GM12878 (cell line): ENCODE measurements around the gene PDZK1IP1. TPM values are rescaled to one million over a fixed set of nuclear protein-coding genes. Genes with fewer than 3 reads are reported as not detected.

Experiments
- ASH2L ChIP-seq: fragments of 300-600, 200-600 bp; sonication (generic); IDR thresholded peaks from 2 replicates; pipeline ENCODE4 v1.6.1; 2017; ENCODE audit warnings: low read depth, mild to moderate bottlenecking, borderline replicate concordance
- BMI1 ChIP-seq: fragments of 450-650 bp; IDR thresholded peaks from 2 replicates; pipeline ENCODE4 v1.6.1; 2016; ENCODE audit warnings: mild to moderate bottlenecking, moderate library complexity, borderline replicate concordance
- CBX5 ChIP-seq: sonication (generic); IDR thresholded peaks from 2 replicates; pipeline ENCODE4 v1.6.1; 2016; ENCODE audit warnings: low read depth, moderate library complexity, mild to moderate bottlenecking, inconsistent platforms
- CREM ChIP-seq: IDR thresholded peaks from 2 replicates; pipeline ENCODE4 v1.6.1; 2014; ENCODE audit warnings: antibody characterized with exemption, low read depth
- ELK1 ChIP-seq: IDR thresholded peaks from 2 replicates; pipeline ENCODE4 v1.6.1; 2012; ENCODE audit warnings: low read depth, low read length, improper control_type of control experiment
- EP300 ChIP-seq, 2 experiments: fragments of 150-350 bp in 1 of 2; IDR thresholded peaks; 2 replicates each; pipeline ENCODE4 v1.6.1; 2011 to 2012; ENCODE audit warnings: low read depth in 2 of 2, low read length in 2 of 2, borderline replicate concordance in 1 of 2, improper control_type of control experiment in 1 of 2, inconsistent platforms in 1 of 2; ENCODE audit not compliant: control insufficient read depth in 1 of 2
- GABPA ChIP-seq: IDR thresholded peaks from 2 replicates; pipeline ENCODE4 v1.6.1; 2014; ENCODE audit warnings: antibody characterized with exemption, low read depth, mild to moderate bottlenecking, inconsistent platforms
- HCFC1 ChIP-seq: fragments of 150-350 bp; IDR thresholded peaks from 2 replicates; pipeline ENCODE4 v1.6.1; 2014; ENCODE audit warnings: low read length
- JUND ChIP-seq: IDR thresholded peaks from 2 replicates; pipeline ENCODE4 v1.6.1; 2012; ENCODE audit warnings: low read depth, mild to moderate bottlenecking, low read length, improper control_type of control experiment, moderate library complexity
- NFIC ChIP-seq: IDR thresholded peaks from 2 replicates; pipeline ENCODE4 v1.6.1; 2012; ENCODE audit warnings: low read depth, mild to moderate bottlenecking, inconsistent platforms, low read length, moderate library complexity
- PAX5 ChIP-seq: IDR thresholded peaks from 2 replicates; pipeline ENCODE4 v1.6.1; 2011; ENCODE audit warnings: low read depth, low read length, borderline replicate concordance
- PAX8 ChIP-seq: fragments of 450-650 bp; IDR thresholded peaks from 2 replicates; pipeline ENCODE4 v1.6.1; 2017; ENCODE audit warnings: mild to moderate bottlenecking, moderate library complexity
- POU2F2 ChIP-seq: IDR thresholded peaks from 3 replicates; pipeline ENCODE4 v1.6.1; 2011; ENCODE audit warnings: low read depth, mild to moderate bottlenecking, low read length, borderline replicate concordance
- RAD21 ChIP-seq: IDR thresholded peaks from 2 replicates; pipeline ENCODE4 v1.6.1; 2011; ENCODE audit warnings: mild to moderate bottlenecking, low read depth, low read length, moderate library complexity; ENCODE audit not compliant: insufficient read depth
- RB1 ChIP-seq: fragments of 450-650 bp; formaldehyde crosslinking; IDR thresholded peaks from 2 replicates; pipeline ENCODE4 v1.6.1; 2017; ENCODE audit warnings: mild to moderate bottlenecking, borderline replicate concordance
- RELB ChIP-seq: fragments of 450-650 bp; IDR thresholded peaks from 2 replicates; pipeline ENCODE4 v1.6.1; 2017; ENCODE audit warnings: low read depth, mild to moderate bottlenecking, moderate library complexity
- SIX5 ChIP-seq: IDR thresholded peaks from 2 replicates; pipeline ENCODE4 v1.6.1; 2011; ENCODE audit warnings: mild to moderate bottlenecking, low read depth, low read length, moderate library complexity; ENCODE audit not compliant: severe bottlenecking
- SREBF2 ChIP-seq: IDR thresholded peaks from 2 replicates; pipeline ENCODE4 v1.6.1; 2012; ENCODE audit warnings: mild to moderate bottlenecking, low read length
- SRF ChIP-seq, 2 experiments: IDR thresholded peaks; 2 replicates each; pipeline ENCODE4 v1.6.1; 2011; ENCODE audit warnings: low read depth in 2 of 2, low read length in 2 of 2, mild to moderate bottlenecking in 1 of 2, moderate library complexity in 1 of 2
- ZBED1 ChIP-seq: IDR thresholded peaks from 2 replicates; pipeline ENCODE4 v1.6.1; 2016; ENCODE audit warnings: borderline replicate concordance
- ZBTB4 ChIP-seq: fragments of 450-650 bp; formaldehyde crosslinking; IDR thresholded peaks from 2 replicates; pipeline ENCODE4 v1.4.0; 2022; ENCODE audit warnings: mild to moderate bottlenecking, moderate library complexity
- ZNF217 ChIP-seq: fragments of 450-650 bp; IDR thresholded peaks from 2 replicates; pipeline ENCODE4 v1.6.1; 2017; ENCODE audit warnings: antibody characterized with exemption, mild to moderate bottlenecking
- polyA plus RNA-seq, 11 experiments: library from polyadenylated mRNA; depleted of rRNA in 4 of 11; unstranded in 6 of 11; stranded (reverse) in 5 of 11; fragments of >200 nt; fragmentation: Nextera tagmentation in 4 of 11; fragmentation: Illumina TruSeq in 1 of 11; extraction: Ambion mirVana in 4 of 11; extraction: Trizol in 1 of 11; gene quantifications; 1 replicate in 1 of 11; 2 replicates in 10 of 11; pipeline versions ENCODE4 v1.2.1 to v1.2.3, GENCODE V29; 2011 to 2016; ENCODE audit warnings: inconsistent platforms in 2 of 11, missing spikeins in 2 of 11, low read depth in 1 of 11
- total RNA-seq, 4 experiments: library from RNA; depleted of rRNA in 3 of 4; stranded (reverse); fragments of >200 nt in 3 of 4; fragmentation: Illumina TruSeq in 1 of 4; extraction: Trizol in 1 of 4; gene quantifications; 2 replicates each; pipeline versions ENCODE4 v1.2.1 to v1.2.3, GENCODE V29; 2013 to 2021
- TF ChIP-seq, protein P1 (sequence below): IDR thresholded peaks from 2 replicates; pipeline ENCODE4 v1.6.1; 2011; ENCODE audit warnings: mild to moderate bottlenecking, low read depth, low read length, moderate library complexity; ENCODE audit not compliant: insufficient replicate concordance

PDZK1IP1 gene
- total and polyA plus RNA-seq, 10 of the 15 experiments (the other 5 are each of a cell fraction or from before 2014, with no cell fraction given) = not detected

GRCh38 chr1:47179017-47179987 is 10.5 kb downstream of the PDZK1IP1 start (continued):
- TF ChIP-seq, protein P1, sequence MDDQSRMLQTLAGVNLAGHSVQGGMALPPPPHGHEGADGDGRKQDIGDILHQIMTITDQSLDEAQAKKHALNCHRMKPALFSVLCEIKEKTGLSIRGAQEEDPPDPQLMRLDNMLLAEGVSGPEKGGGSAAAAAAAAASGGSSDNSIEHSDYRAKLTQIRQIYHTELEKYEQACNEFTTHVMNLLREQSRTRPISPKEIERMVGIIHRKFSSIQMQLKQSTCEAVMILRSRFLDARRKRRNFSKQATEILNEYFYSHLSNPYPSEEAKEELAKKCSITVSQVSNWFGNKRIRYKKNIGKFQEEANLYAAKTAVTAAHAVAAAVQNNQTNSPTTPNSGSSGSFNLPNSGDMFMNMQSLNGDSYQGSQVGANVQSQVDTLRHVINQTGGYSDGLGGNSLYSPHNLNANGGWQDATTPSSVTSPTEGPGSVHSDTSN = no peak
- TF ChIP-seq PAX5 (no peak), ZBED1 (no peak), GABPA (peak; percentile 56; the same call in 1 of the 2 replicates), RB1 (no peak), RAD21 (peak; percentile 68), BMI1 (no peak), ELK1 (0 out of 2 replicates have a peak, but pooled peaks have one; percentile 60), SRF (IDR thresholded peaks at IDR 0.05; ENCODE audit: low read depth in 2 of 2, low read length in 2 of 2) (peak in 1 of 2 experiments; percentile 79; a peak in 2 of 4 replicates), RELB (no peak), EP300 (IDR thresholded peaks at IDR 0.05; ENCODE audit: borderline replicate concordance in 1 of 2, control insufficient read depth in 1 of 2, low read depth in 2 of 2, low read length in 2 of 2) (no peak), SREBF2 (no peak), JUND (no peak), HCFC1 (peak; percentile 60), POU2F2 (peak; percentile 36; the same call in 1 of the 3 replicates), ZNF217 (no peak), CBX5 (no peak), ZBTB4 (CRISPR knock-in tag) (no peak), PAX8 (no peak), ASH2L (no peak), CREM (peak; percentile 99), NFIC (no peak), SIX5 (no peak)
